Activated CD8-positive, alpha-beta T cell treated with anti-CD3 and anti-CD28 coated beads, Interleukin-2, amount 10 ng/mL, durations not matched to agents 7 days and 5 days (primary cell): ENCODE data around the gene RNU7-1. TPM values are rescaled to one million over a fixed set of nuclear protein-coding genes. Genes with fewer than 3 reads are reported as not detected.

Experiments
- ATAC-seq: fragments of 150-1000 bp; cut with Tn5 transposase; one replicate; pipeline ENCODE4 v1.10.0; 2021; ENCODE audit warnings: moderate library complexity
- CTCF ChIA-PET: fragments of 350-600 bp; sonication (Branson Sonifier 250); formaldehyde crosslinking; loops from one replicate; lab custom pipeline; 2021; ENCODE audit warnings: antibody characterized with exemption; lab: Charles Lee
- POLR2A ChIA-PET: fragments of 350-600 bp; sonication (Branson Sonifier 250); formaldehyde crosslinking; loops from one replicate; lab custom pipeline; 2021; ENCODE audit warnings: antibody characterized with exemption; lab: Charles Lee
- DNase-seq: peaks from one replicate; pipeline ENCODE4 v3.0.0-alpha.2; 2020
- H3K27ac Mint-ChIP-seq: one replicate; pipeline ENCODE4 v1.8.0; 2021; ENCODE audit warnings: mild to moderate bottlenecking, mixed read lengths
- H3K27me3 Mint-ChIP-seq: one replicate; pipeline ENCODE4 v1.8.0; 2021; ENCODE audit warnings: low read depth, mixed read lengths
- H3K36me3 Mint-ChIP-seq: one replicate; pipeline ENCODE4 v1.8.0; 2021; ENCODE audit warnings: low read depth, mixed read lengths
- H3K4me1 Mint-ChIP-seq: one replicate; pipeline ENCODE4 v1.8.0; 2021; ENCODE audit warnings: low read depth, mixed read lengths
- H3K4me3 Mint-ChIP-seq: one replicate; pipeline ENCODE4 v1.8.0; 2021; ENCODE audit warnings: mild to moderate bottlenecking, mixed read lengths
- H3K9me3 Mint-ChIP-seq: one replicate; pipeline ENCODE4 v1.8.0; 2022; ENCODE audit warnings: mixed read lengths; ENCODE audit not compliant: insufficient read depth
- total RNA-seq, 2 experiments: library from RNA; stranded (reverse); gene quantifications; one replicate each; pipeline ENCODE4 v1.2.3, GENCODE V29; 2021

Gene RNU7-1
- total RNA-seq, 2 experiments from 2014 or later, result not detected

GRCh38 chr12:6966351-6966750, 22.7 kb downstream of the RNU7-1 start:
- ChIA-PET POLR2A (interaction anchor here (0.6 to 18.7 kb wide), 3 partner anchors 21 to 276 kb away, joined by 4 to 1099 read pairs (median 4); partner anchors contain the start of genes C12orf57, PTPN6 and RNU7-1), CTCF (interaction anchor here (0.9 to 13.3 kb wide), 9 partner anchors 8 to 146 kb away, joined by 3 to 742 read pairs (median 11); partner anchors contain the start of genes C12orf57, C1RL, LPCAT3 and PTPN6)
- Mint-ChIP-seq H3K36me3 (peaks cover 56% of the 10 kb centered on the region), H3K9me3 (no peaks in the 10 kb centered on the region), H3K27me3 (no peaks in the 10 kb centered on the region), H3K27ac (peak overlapping the region; percentile 47), H3K4me1 (peaks cover 65% of the 10 kb centered on the region), H3K4me3 (no peak overlapping the region)
- DNase-seq, result no peak
- ATAC-seq, result no peak

GRCh38 chr12:6967651-6968100, 24.1 kb downstream of the RNU7-1 start:
- DNase-seq (no peak), ATAC-seq (no peak)
- CTCF ChIA-PET, result interaction anchor here (1.2 to 2.5 kb wide), 7 partner anchors 8 to 98 kb away, joined by 3 to 45 read pairs (median 9); partner anchors contain the start of genes C12orf57, PTPN6, RNU7-1 and SPSB2
- Mint-ChIP-seq H3K4me1 (peaks cover 66% of the 10 kb centered on the region), H3K4me3 (no peak overlapping the region), H3K27me3 (no peaks in the 10 kb centered on the region), H3K36me3 (peaks cover 57% of the 10 kb centered on the region), H3K9me3 (no peaks in the 10 kb centered on the region), H3K27ac (no peak overlapping the region)
- POLR2A ChIA-PET, result interaction anchor here (0.7 to 4.5 kb wide), 5 partner anchors 9 to 24 kb away, joined by 3 to 84 read pairs (median 3); partner anchors contain the start of genes C12orf57, PTPN6 and RNU7-1

GRCh38 chr12:6968426-6968825, 24.8 kb downstream of the RNU7-1 start:
- Mint-ChIP-seq H3K4me1 (peaks cover 69% of the 10 kb centered on the region), H3K27me3 (no peaks in the 10 kb centered on the region), H3K36me3 (peaks cover 63% of the 10 kb centered on the region), H3K9me3 (no peaks in the 10 kb centered on the region), H3K27ac (peak overlapping the region; percentile 100), H3K4me3 (peak overlapping the region; percentile 100)
- DNase-seq (no peak), ATAC-seq (no peak)
- POLR2A ChIA-PET, result interaction anchor here (0.7 to 4.5 kb wide), 8 partner anchors 9 to 50 kb away, joined by 3 to 84 read pairs (median 4); partner anchors contain the start of genes C12orf57, LPCAT3, PTPN6 and RNU7-1
- CTCF ChIA-PET, result interaction anchor here (1.0 to 2.5 kb wide), 11 partner anchors 9 to 99 kb away, joined by 3 to 45 read pairs (median 6); partner anchors contain the start of genes C12orf57, LPCAT3, PTPN6 and RNU7-1

GRCh38 chr12:6970096-6970527, 26.5 kb downstream of the RNU7-1 start:
- Mint-ChIP-seq H3K4me3 (peak overlapping the region; percentile 100), H3K36me3 (peaks cover 72% of the 10 kb centered on the region), H3K4me1 (peaks cover 69% of the 10 kb centered on the region), H3K27ac (peak overlapping the region; percentile 100), H3K9me3 (no peaks in the 10 kb centered on the region), H3K27me3 (no peaks in the 10 kb centered on the region)
- CTCF ChIA-PET, result no interaction called here
- POLR2A ChIA-PET, result interaction anchor here (1.9 to 4.5 kb wide), 4 partner anchors 11 to 138 kb away, joined by 4 to 84 read pairs (median 16); partner anchors contain the start of genes C12orf57, C1RL, LPCAT3 and RNU7-1
- peak; percentile 46 for DNase-seq
- peak; percentile 16 for ATAC-seq

GRCh38 chr12:6974180-6974579, 30.6 kb downstream of the RNU7-1 start:
- Mint-ChIP-seq H3K36me3 (peaks cover 69% of the 10 kb centered on the region), H3K27ac (peak overlapping the region; percentile 19), H3K4me1 (peaks cover 47% of the 10 kb centered on the region), H3K27me3 (no peaks in the 10 kb centered on the region), H3K4me3 (no peak overlapping the region), H3K9me3 (no peaks in the 10 kb centered on the region)
- ChIA-PET POLR2A (interaction anchor here (0.8 to 5.0 kb wide), 6 partner anchors 24 to 139 kb away, joined by 3 to 39 read pairs (median 4); partner anchors contain the start of genes C12orf57, LPCAT3 and RNU7-1), CTCF (interaction anchor here (0.8 to 5.4 kb wide), 8 partner anchors 9 to 135 kb away, joined by 3 to 23 read pairs (median 6); partner anchors contain the start of genes C1RL, LPCAT3 and SPSB2)
- ATAC-seq (no peak), DNase-seq (no peak)

- H3K27ac Mint-ChIP-seq, result peak overlapping the region; percentile 39
- ATAC-seq (no peak), DNase-seq (no peak)
- no peaks in the 10 kb centered on the region for H3K27me3 Mint-ChIP-seq
- H3K4me3 Mint-ChIP-seq, result no peak overlapping the region
- peaks cover 44% of the 10 kb centered on the region for H3K4me1 Mint-ChIP-seq
- ChIA-PET POLR2A (interaction anchor here (0.7 to 5.0 kb wide), 7 partner anchors 31 to 138 kb away, joined by 3 to 39 read pairs (median 3); partner anchors contain the start of genes C12orf57, CDCA3, LPCAT3 and RNU7-1), CTCF (interaction anchor here (0.7 to 5.4 kb wide), 7 partner anchors 10 to 136 kb away, joined by 3 to 23 read pairs (median 5); partner anchors contain the start of genes C1RL and SPSB2)
- peaks cover 66% of the 10 kb centered on the region for H3K36me3 Mint-ChIP-seq
- H3K9me3 Mint-ChIP-seq, result no peaks in the 10 kb centered on the region
These were observed 31.8 kb downstream of the RNU7-1 start for GRCh38 chr12:6975297-6976032.

GRCh38 chr12:6977653-6978052, 34.0 kb downstream of the RNU7-1 start:
- H3K9me3 Mint-ChIP-seq, result no peaks in the 10 kb centered on the region
- ChIA-PET CTCF (interaction anchor here (1.3 to 5.4 kb wide), 3 partner anchors 12 to 135 kb away, joined by 4 to 23 read pairs (median 9); partner anchors contain the start of gene LPCAT3), POLR2A (interaction anchor here (0.8 to 2.1 kb wide), 4 partner anchors 9 to 219 kb away, joined by 3 to 5 read pairs (median 4); partner anchors contain the start of genes C12orf57 and RNU7-1)
- DNase-seq, result no peak
- ATAC-seq, result no peak
- no peak overlapping the region for H3K27ac Mint-ChIP-seq
- H3K36me3 Mint-ChIP-seq, result peaks cover 69% of the 10 kb centered on the region
- H3K27me3 Mint-ChIP-seq, result no peaks in the 10 kb centered on the region
- H3K4me3 Mint-ChIP-seq, result no peak overlapping the region
- H3K4me1 Mint-ChIP-seq, result peaks cover 29% of the 10 kb centered on the region

GRCh38 chr12:6978188-6978587, 34.6 kb downstream of the RNU7-1 start:
- ChIA-PET POLR2A (interaction anchor here (0.8 to 2.1 kb wide), 4 partner anchors 9 to 219 kb away, joined by 3 to 5 read pairs (median 4); partner anchors contain the start of genes C12orf57 and RNU7-1), CTCF (interaction anchor here (1.3 to 5.4 kb wide), 3 partner anchors 13 to 134 kb away, joined by 4 to 23 read pairs (median 9); partner anchors contain the start of gene LPCAT3)
- DNase-seq (no peak), ATAC-seq (no peak)
- Mint-ChIP-seq H3K27me3 (no peaks in the 10 kb centered on the region), H3K4me3 (no peak overlapping the region), H3K36me3 (peaks cover 69% of the 10 kb centered on the region), H3K27ac (no peak overlapping the region), H3K4me1 (peaks cover 25% of the 10 kb centered on the region), H3K9me3 (no peaks in the 10 kb centered on the region)

GRCh38 chr12:6978611-6979011, 35.0 kb downstream of the RNU7-1 start:
- POLR2A ChIA-PET, result interaction anchor here (0.8 to 2.1 kb wide), 2 partner anchors 35 to 220 kb away, joined by 3 to 5 read pairs; partner anchors contain the start of genes C12orf57 and RNU7-1
- ATAC-seq (no peak), DNase-seq (no peak)
- CTCF ChIA-PET, result interaction anchor here (5.4 kb wide), 1 partner anchor 13 kb away, joined by 23 read pairs; no protein-coding TSS in a partner anchor
- Mint-ChIP-seq H3K27me3 (no peaks in the 10 kb centered on the region), H3K27ac (no peak overlapping the region), H3K36me3 (peaks cover 70% of the 10 kb centered on the region), H3K4me1 (peaks cover 22% of the 10 kb centered on the region), H3K4me3 (no peak overlapping the region), H3K9me3 (no peaks in the 10 kb centered on the region)

- H3K9me3 Mint-ChIP-seq, result no peaks in the 10 kb centered on the region
- H3K27me3 Mint-ChIP-seq, result no peaks in the 10 kb centered on the region
- ATAC-seq, result no peak
- no peak overlapping the region for H3K4me3 Mint-ChIP-seq
- peak overlapping the region; percentile 60 for H3K27ac Mint-ChIP-seq
- DNase-seq, result no peak
- POLR2A ChIA-PET, result interaction anchor here (2.1 kb wide), 1 partner anchor 35 kb away, joined by 5 read pairs; the partner anchor contains the start of genes C12orf57 and RNU7-1
- CTCF ChIA-PET, result interaction anchor here (5.4 kb wide), 1 partner anchor 14 kb away, joined by 23 read pairs; no protein-coding TSS in a partner anchor
- peaks cover 18% of the 10 kb centered on the region for H3K4me1 Mint-ChIP-seq
- H3K36me3 Mint-ChIP-seq, result peaks cover 65% of the 10 kb centered on the region
These were observed 35.4 kb downstream of the RNU7-1 start for GRCh38 chr12:6979021-6979420.
